ENCODE measurements around the gene GALNT16. TPM values are rescaled to one million over a fixed set of nuclear protein-coding genes. Genes with fewer than 3 reads are reported as not detected.

GALNT16 gene
- total and polyA plus RNA-seq, 2 donors (not counting 1 experiment from before 2014, with no cell fraction given): 0.09 to 3.4 TPM

- Histone ChIP-seq H3K36me3 (replicated peaks in 1 of 2; ENCODE audit: control extremely low read depth in 1 of 2, control insufficient read depth in 1 of 2, extremely low read depth in 1 of 2, insufficient read depth in 2 of 2, low read length in 1 of 2) (peaks cover 0 to 5% of the 10 kb centered on the region in 2 experiments), H2AFZ (ENCODE audit: insufficient read depth, low read depth, low read length, poor library complexity, severe bottlenecking) (no peak overlapping the region), H3K9me3 (ENCODE audit: control extremely low read depth in 1 of 3, control insufficient read depth in 2 of 3, insufficient read depth in 1 of 3, low read length in 2 of 3) (no peaks in the 10 kb centered on the region), H3K27ac (ENCODE audit: low read length in 2 of 2) (no peak overlapping the region), H3K79me2 (ENCODE audit: control insufficient read depth, insufficient read depth, low read length) (peaks cover 81% of the 10 kb centered on the region), H4K20me1 (ENCODE audit: control insufficient read depth, insufficient read depth, low read length, poor library complexity, severe bottlenecking) (peaks cover 57% of the 10 kb centered on the region), H3K4me1 (ENCODE audit: control insufficient read depth in 2 of 2, insufficient read depth in 2 of 2, low read length in 2 of 2) (peaks cover 18 to 24% of the 10 kb centered on the region in 2 donors), H3K27me3 (replicated peaks in 1 of 4; ENCODE audit: control extremely low read depth in 1 of 4, control insufficient read depth in 3 of 4, insufficient read depth in 4 of 4, low read length in 3 of 4) (no peaks in the 10 kb centered on the region), H3K4me3 (ENCODE audit: control extremely low read depth in 1 of 5, extremely low read depth in 1 of 5, insufficient read depth in 1 of 5, low read depth in 2 of 5, low read length in 4 of 5) (no peak overlapping the region), H3K4me2 (replicated peaks; ENCODE audit: low read depth, low read length, poor library complexity, severe bottlenecking) (no peak overlapping the region), H3K9ac (ENCODE audit: low read length) (no peak overlapping the region)
- H3K4me3 Mint-ChIP-seq: no peak overlapping the region
- no CpG with 5 or more reads among the region's 3 CpGs for WGBS (ENCODE audit: insufficient coverage)
- intact Hi-C loops (cut with micrococcal nuclease): no loop called here
- no peak overlapping the region for H3K27ac Mint-ChIP-seq
- H3K27me3 Mint-ChIP-seq: no peaks in the 10 kb centered on the region
- no peaks in the 10 kb centered on the region for H3K9me3 Mint-ChIP-seq (ENCODE audit: insufficient read depth)
- POLR2A ChIA-PET: no interaction called here
- peaks cover 26% of the 10 kb centered on the region for H3K4me1 Mint-ChIP-seq
- no peak for TF ChIP-seq EZH2 (IDR thresholded peaks at IDR 0.05; ENCODE audit: borderline replicate concordance, insufficient read depth, low read depth, low read length, poor library complexity, severe bottlenecking)
- no peak for TF ChIP-seq CTCF (IDR thresholded peaks at IDR 0.05)
- DNase-seq: no peak
- CTCF ChIA-PET: no interaction called here
- no peak for ATAC-seq (ENCODE audit: low read depth)
These were observed 144.5 kb downstream of the GALNT16 start for GRCh38 chr14:69404478-69404877.

GRCh38 chr14:69404883-69405282, 144.9 kb downstream of the GALNT16 start:
- Histone ChIP-seq H2AFZ (ENCODE audit: insufficient read depth, low read depth, low read length, poor library complexity, severe bottlenecking) (no peak overlapping the region), H4K20me1 (ENCODE audit: control insufficient read depth, insufficient read depth, low read length, poor library complexity, severe bottlenecking) (peaks cover 61% of the 10 kb centered on the region), H3K27ac (ENCODE audit: low read length in 2 of 2) (no peak overlapping the region), H3K27me3 (replicated peaks in 1 of 4; ENCODE audit: control extremely low read depth in 1 of 4, control insufficient read depth in 3 of 4, insufficient read depth in 4 of 4, low read length in 3 of 4) (no peaks in the 10 kb centered on the region), H3K36me3 (replicated peaks in 1 of 2; ENCODE audit: control extremely low read depth in 1 of 2, control insufficient read depth in 1 of 2, extremely low read depth in 1 of 2, insufficient read depth in 2 of 2, low read length in 1 of 2) (peaks cover 0 to 5% of the 10 kb centered on the region in 2 experiments), H3K4me2 (replicated peaks; ENCODE audit: low read depth, low read length, poor library complexity, severe bottlenecking) (no peak overlapping the region), H3K4me3 (ENCODE audit: control extremely low read depth in 1 of 5, extremely low read depth in 1 of 5, insufficient read depth in 1 of 5, low read depth in 2 of 5, low read length in 4 of 5) (no peak overlapping the region), H3K4me1 (ENCODE audit: control insufficient read depth in 2 of 2, insufficient read depth in 2 of 2, low read length in 2 of 2) (peaks cover 14 to 20% of the 10 kb centered on the region in 2 donors), H3K9ac (ENCODE audit: low read length) (no peak overlapping the region), H3K79me2 (ENCODE audit: control insufficient read depth, insufficient read depth, low read length) (peaks cover 81% of the 10 kb centered on the region), H3K9me3 (ENCODE audit: control extremely low read depth in 1 of 3, control insufficient read depth in 2 of 3, insufficient read depth in 1 of 3, low read length in 2 of 3) (no peaks in the 10 kb centered on the region)
- no peak for DNase-seq
- no peak for ATAC-seq (ENCODE audit: low read depth)
- intact Hi-C loops (cut with micrococcal nuclease): no loop called here
- no peaks in the 10 kb centered on the region for H3K27me3 Mint-ChIP-seq
- ChIA-PET CTCF (no interaction called here), POLR2A (no interaction called here)
- H3K27ac Mint-ChIP-seq: no peak overlapping the region
- no peak overlapping the region for H3K4me3 Mint-ChIP-seq
- H3K9me3 Mint-ChIP-seq (ENCODE audit: insufficient read depth): no peaks in the 10 kb centered on the region
- H3K4me1 Mint-ChIP-seq: peaks cover 26% of the 10 kb centered on the region
- TF ChIP-seq CTCF (IDR thresholded peaks at IDR 0.05) (no peak), EZH2 (IDR thresholded peaks at IDR 0.05; ENCODE audit: borderline replicate concordance, insufficient read depth, low read depth, low read length, poor library complexity, severe bottlenecking) (no peak)
- no CpG with 5 or more reads among the region's 5 CpGs for WGBS (ENCODE audit: insufficient coverage)
